Calu3 (cell line): ENCODE results near the gene CCR7. TPM values are rescaled to one million over a fixed set of nuclear protein-coding genes. Genes with fewer than 3 reads are reported as not detected.

ENCODE experiments used
- BruUV-seq: library from RNA; stranded (reverse); fragments of 400-500 nt; replicated peaks from 2 replicates; lab custom pipeline; 2021; lab: Mats Ljungman, UMichigan
- CTCF ChIA-PET: fragments of 300-600 bp; sonication (Branson Sonifier 250); formaldehyde crosslinking; loops from one replicate; lab custom pipeline; 2022; ENCODE audit warnings: antibody characterized with exemption; lab: Charles Lee
- DNase-seq: peaks from one replicate; pipeline ENCODE4 v3.0.0; 2022
- H3K27ac Mint-ChIP-seq: one replicate; pipeline ENCODE4 v1.8.0; 2022; ENCODE audit warnings: mixed read lengths; ENCODE audit not compliant: unreplicated experiment
- H3K27me3 Mint-ChIP-seq: one replicate; pipeline ENCODE4 v1.8.0; 2022; ENCODE audit warnings: mixed read lengths; ENCODE audit not compliant: unreplicated experiment
- H3K36me3 Mint-ChIP-seq: one replicate; pipeline ENCODE4 v1.8.0; 2022; ENCODE audit warnings: mild to moderate bottlenecking, moderate library complexity, mixed read lengths; ENCODE audit not compliant: insufficient read depth, unreplicated experiment
- H3K4me1 Mint-ChIP-seq: one replicate; pipeline ENCODE4 v1.8.0; 2022; ENCODE audit warnings: mild to moderate bottlenecking, low read depth, mixed read lengths; ENCODE audit not compliant: unreplicated experiment
- H3K4me3 Mint-ChIP-seq: one replicate; pipeline ENCODE4 v1.8.0; 2022; ENCODE audit warnings: mild to moderate bottlenecking, low read depth, moderate library complexity, mixed read lengths; ENCODE audit not compliant: unreplicated experiment
- H3K9me3 Mint-ChIP-seq: one replicate; pipeline ENCODE4 v1.8.0; 2022; ENCODE audit warnings: low read depth, mixed read lengths; ENCODE audit not compliant: unreplicated experiment
- intact Hi-C: fragments of 100-400 bp; cut with micrococcal nuclease; formaldehyde crosslinking; loops from one replicate; pipeline ENCODE4 v1.10.0; 2022; ENCODE audit not compliant: unreplicated experiment
- total RNA-seq: library from RNA; stranded (reverse); gene quantifications from 2 replicates; pipeline ENCODE4 v1.2.3, GENCODE V29; 2022
- TF ChIP-seq, protein P1 (sequence below): fragments of 200-600 bp; IDR thresholded peaks from one replicate; pipeline ENCODE4 v1.8.0; 2022; ENCODE audit warnings: antibody characterized with exemption; ENCODE audit not compliant: unreplicated experiment

Gene CCR7
- total RNA-seq, 1 experiment from 2014 or later, result not detected

DNA sequence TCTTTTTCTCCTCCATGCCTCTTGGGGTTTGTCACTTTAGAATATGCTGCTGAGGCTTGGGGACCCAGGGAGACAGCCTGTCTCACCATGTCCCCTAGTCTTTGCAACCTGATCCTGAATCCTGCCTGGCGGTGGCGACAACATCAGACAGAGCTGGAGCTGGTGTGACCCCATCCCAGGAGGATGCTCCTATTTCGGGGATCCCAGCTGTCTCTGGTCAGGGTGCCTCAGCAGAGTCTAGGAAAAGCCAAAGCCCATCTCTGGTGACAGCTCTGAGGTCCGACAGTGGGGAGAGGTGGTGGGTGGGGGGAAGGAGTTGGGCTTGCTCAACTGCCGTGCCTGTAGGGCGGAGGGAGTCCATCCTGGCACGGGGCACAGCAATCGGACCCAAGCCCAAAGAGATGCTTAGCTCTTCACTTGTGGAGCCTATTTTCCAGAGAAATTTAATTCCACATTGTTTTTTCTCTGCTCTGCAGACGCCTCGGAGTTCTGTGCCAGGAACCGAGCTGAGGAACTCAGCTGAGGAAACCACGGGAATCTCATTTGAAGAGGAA lies 53.5 kb downstream of the CCR7 start:
- no TSS peak for BruUV-seq
- DNase-seq, result no peak
- H3K4me3 Mint-ChIP-seq, result peak overlapping the region; percentile 0
- H3K27ac Mint-ChIP-seq, result no peak overlapping the region
- TF ChIP-seq, protein P1, sequence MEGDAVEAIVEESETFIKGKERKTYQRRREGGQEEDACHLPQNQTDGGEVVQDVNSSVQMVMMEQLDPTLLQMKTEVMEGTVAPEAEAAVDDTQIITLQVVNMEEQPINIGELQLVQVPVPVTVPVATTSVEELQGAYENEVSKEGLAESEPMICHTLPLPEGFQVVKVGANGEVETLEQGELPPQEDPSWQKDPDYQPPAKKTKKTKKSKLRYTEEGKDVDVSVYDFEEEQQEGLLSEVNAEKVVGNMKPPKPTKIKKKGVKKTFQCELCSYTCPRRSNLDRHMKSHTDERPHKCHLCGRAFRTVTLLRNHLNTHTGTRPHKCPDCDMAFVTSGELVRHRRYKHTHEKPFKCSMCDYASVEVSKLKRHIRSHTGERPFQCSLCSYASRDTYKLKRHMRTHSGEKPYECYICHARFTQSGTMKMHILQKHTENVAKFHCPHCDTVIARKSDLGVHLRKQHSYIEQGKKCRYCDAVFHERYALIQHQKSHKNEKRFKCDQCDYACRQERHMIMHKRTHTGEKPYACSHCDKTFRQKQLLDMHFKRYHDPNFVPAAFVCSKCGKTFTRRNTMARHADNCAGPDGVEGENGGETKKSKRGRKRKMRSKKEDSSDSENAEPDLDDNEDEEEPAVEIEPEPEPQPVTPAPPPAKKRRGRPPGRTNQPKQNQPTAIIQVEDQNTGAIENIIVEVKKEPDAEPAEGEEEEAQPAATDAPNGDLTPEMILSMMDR, result no peak
- peaks cover 49% of the 10 kb centered on the region for H3K27me3 Mint-ChIP-seq
- peaks cover 54% of the 10 kb centered on the region for H3K4me1 Mint-ChIP-seq
- H3K36me3 Mint-ChIP-seq, result peaks cover 8% of the 10 kb centered on the region
- CTCF ChIA-PET, result interaction anchor here (0.6 to 68.2 kb wide), 23 partner anchors 9 to 836 kb away, joined by 3 to 4142 read pairs (median 5); partner anchors contain the start of genes IGFBP4, TNS4 and TOP2A
- no peaks in the 10 kb centered on the region for H3K9me3 Mint-ChIP-seq
- intact Hi-C loops, result no loop called here

DNA sequence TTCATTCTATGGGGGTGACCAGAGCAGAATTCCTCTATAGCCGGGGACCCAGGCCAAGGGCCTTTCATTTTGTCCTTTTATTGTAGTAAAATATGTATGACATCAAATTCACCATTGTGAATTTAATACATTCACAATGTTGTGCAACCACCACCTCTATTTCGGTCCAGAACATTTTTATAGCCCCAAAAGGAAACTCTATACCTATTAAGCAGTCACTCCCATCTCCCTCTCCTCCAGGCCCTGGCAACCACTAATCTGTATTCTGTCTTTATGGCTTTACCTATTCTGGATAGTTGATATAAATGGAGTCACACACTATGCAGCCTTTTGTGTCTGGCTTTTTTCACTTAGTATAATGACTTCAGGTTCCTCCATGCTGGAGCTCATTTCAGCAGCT lies 54.1 kb downstream of the CCR7 start:
- BruUV-seq, result no TSS peak
- H3K27me3 Mint-ChIP-seq, result peaks cover 55% of the 10 kb centered on the region
- peaks cover 8% of the 10 kb centered on the region for H3K36me3 Mint-ChIP-seq
- CTCF ChIA-PET, result interaction anchor here (0.6 to 68.2 kb wide), 18 partner anchors 9 to 835 kb away, joined by 3 to 4142 read pairs (median 8); partner anchors contain the start of genes IGFBP4, TNS4 and TOP2A
- TF ChIP-seq, protein P1, result no peak
- H3K27ac Mint-ChIP-seq, result no peak overlapping the region
- peaks cover 48% of the 10 kb centered on the region for H3K4me1 Mint-ChIP-seq
- DNase-seq, result no peak
- H3K9me3 Mint-ChIP-seq, result no peaks in the 10 kb centered on the region
- H3K4me3 Mint-ChIP-seq, result no peak overlapping the region
- intact Hi-C loops, result no loop called here

DNA sequence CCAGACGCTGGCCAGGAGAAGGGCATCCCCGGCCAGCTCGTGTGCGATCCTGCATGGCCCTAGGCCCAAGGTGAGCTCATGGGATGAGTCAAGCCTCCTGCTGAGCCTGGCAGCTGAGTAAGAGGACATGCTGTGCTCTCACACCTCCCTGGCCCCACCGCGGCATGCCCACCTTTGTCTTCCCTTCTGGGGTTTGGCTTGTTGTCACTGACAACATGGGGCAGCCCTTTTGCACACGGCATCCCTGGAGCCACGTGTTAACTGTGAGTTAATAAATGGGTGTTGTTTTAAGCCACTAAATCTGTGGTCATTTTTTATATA lies 55.0 kb downstream of the CCR7 start:
- peak; percentile 88 for DNase-seq
- no peaks in the 10 kb centered on the region for H3K9me3 Mint-ChIP-seq
- CTCF ChIA-PET, result interaction anchor here (0.6 to 68.2 kb wide), 15 partner anchors 10 to 1827 kb away, joined by 3 to 4142 read pairs (median 16); partner anchors contain the start of genes IGFBP4, TNS4 and TOP2A
- BruUV-seq, result no TSS peak
- intact Hi-C loops, result loop anchor here (1.0 kb wide), 1 partner anchor 11 kb away; no protein-coding TSS in a partner anchor
- peaks cover 8% of the 10 kb centered on the region for H3K36me3 Mint-ChIP-seq
- TF ChIP-seq, protein P1, result no peak
- H3K27ac Mint-ChIP-seq, result no peak overlapping the region
- H3K27me3 Mint-ChIP-seq, result peaks cover 61% of the 10 kb centered on the region
- peaks cover 41% of the 10 kb centered on the region for H3K4me1 Mint-ChIP-seq
- no peak overlapping the region for H3K4me3 Mint-ChIP-seq

DNA sequence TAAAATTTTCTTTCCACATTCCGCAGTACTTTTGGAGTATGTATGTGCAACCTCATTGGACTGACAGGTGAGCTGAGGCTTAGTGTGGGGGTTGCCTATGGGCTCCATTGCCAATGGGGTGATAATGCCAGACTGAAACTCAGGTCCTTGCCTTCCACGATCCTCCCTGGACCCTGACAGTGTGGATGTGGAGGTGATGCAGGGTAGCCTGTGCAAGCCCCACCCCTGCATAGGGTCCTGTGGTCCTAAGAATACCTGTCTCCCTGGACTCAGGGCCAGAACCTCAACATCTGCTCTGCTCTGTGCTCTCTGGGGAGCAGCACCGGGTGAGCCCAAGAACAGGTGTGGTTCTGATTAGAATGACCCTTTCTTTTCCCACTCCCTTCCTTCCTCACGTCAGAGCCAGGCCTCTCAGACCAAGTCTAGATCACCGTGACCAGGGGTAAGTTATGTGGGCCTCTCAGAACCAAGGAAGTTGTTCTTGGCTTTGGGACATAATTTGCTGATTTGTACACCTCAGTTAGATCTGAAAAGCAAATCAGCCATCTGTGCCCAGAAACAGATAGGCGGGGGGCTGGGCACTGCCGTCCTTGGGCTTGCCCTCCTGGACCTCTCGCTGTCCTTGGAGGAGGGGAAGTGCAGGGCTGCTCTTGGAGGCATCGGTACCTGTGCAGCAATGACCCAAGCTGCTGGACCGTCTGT lies 55.5 kb downstream of the CCR7 start:
- no TSS peak for BruUV-seq
- TF ChIP-seq, protein P1, result no peak
- Mint-ChIP-seq H3K36me3 (peaks cover 8% of the 10 kb centered on the region), H3K27ac (no peak overlapping the region), H3K27me3 (peaks cover 56% of the 10 kb centered on the region), H3K9me3 (no peaks in the 10 kb centered on the region), H3K4me1 (peaks cover 37% of the 10 kb centered on the region), H3K4me3 (no peak overlapping the region)
- CTCF ChIA-PET, result interaction anchor here (0.6 to 68.2 kb wide), 14 partner anchors 9 to 1827 kb away, joined by 3 to 4142 read pairs (median 12); partner anchors contain the start of genes IGFBP4 and TNS4
- DNase-seq, result no peak
- intact Hi-C loops, result loop anchor here (1.0 kb wide), 1 partner anchor 10 kb away; no protein-coding TSS in a partner anchor
